Stromal cell of bone marrow (primary cell): Measurements from ENCODE around the gene SDK1.
A peak's percentile ranks its signal among the peaks of the same experiment; 100 is the strongest.

Experiments
- DNase-seq: peaks from one replicate; pipeline ENCODE4 v3.0.0-alpha.2; 2012; ENCODE audit warnings: low read depth

The SDK1 gene

GRCh38 chr7:4178916-4179687 lies 878.0 kb downstream of the SDK1 start:
- DNase-seq, result no peak

- DNase-seq, result no peak
Observed at GRCh38 chr7:4179688-4180380, 878.8 kb downstream of the SDK1 start.

- no peak for DNase-seq
Observed at GRCh38 chr7:4181446-4181845, 880.4 kb downstream of the SDK1 start.

- no peak for DNase-seq
Observed at GRCh38 chr7:4182605-4183300, 881.7 kb downstream of the SDK1 start.

GRCh38 chr7:4184653-4185052 lies 883.6 kb downstream of the SDK1 start:
- DNase-seq, result no peak

GRCh38 chr7:4185136-4185535 lies 884.1 kb downstream of the SDK1 start:
- DNase-seq, result no peak

GRCh38 chr7:4185721-4186512 lies 884.9 kb downstream of the SDK1 start:
- no peak for DNase-seq

GRCh38 chr7:4186513-4186780 lies 885.4 kb downstream of the SDK1 start:
- no peak for DNase-seq

- DNase-seq, result no peak
Observed at GRCh38 chr7:4188651-4189050, 887.6 kb downstream of the SDK1 start.

GRCh38 chr7:4189131-4189570 lies 888.1 kb downstream of the SDK1 start:
- DNase-seq, result peak; percentile 1

- DNase-seq, result no peak
Observed at GRCh38 chr7:4190010-4190981, 889.2 kb downstream of the SDK1 start.

- DNase-seq, result no peak
Observed at GRCh38 chr7:4191046-4191445, 890.0 kb downstream of the SDK1 start.

GRCh38 chr7:4191525-4191924 lies 890.5 kb downstream of the SDK1 start:
- DNase-seq, result no peak

GRCh38 chr7:4195660-4196059 lies 894.6 kb downstream of the SDK1 start:
- DNase-seq, result no peak

- DNase-seq, result no peak
Observed at GRCh38 chr7:4196121-4196819, 895.2 kb downstream of the SDK1 start.

- no peak for DNase-seq
Observed at GRCh38 chr7:4198301-4198700, 897.2 kb downstream of the SDK1 start.

GRCh38 chr7:4200546-4201094 lies 899.6 kb downstream of the SDK1 start:
- DNase-seq, result no peak

GRCh38 chr7:4201566-4201965 lies 900.5 kb downstream of the SDK1 start:
- DNase-seq, result no peak

GRCh38 chr7:4202154-4202736 lies 901.2 kb downstream of the SDK1 start:
- no peak for DNase-seq

- no peak for DNase-seq
Observed at GRCh38 chr7:4202954-4203353, 901.9 kb downstream of the SDK1 start.
